ENCODE data around the gene CHORDC1. TPM values are rescaled to one million over a fixed set of nuclear protein-coding genes. Genes with fewer than 3 reads are reported as not detected.

Gene CHORDC1
- total and polyA plus RNA-seq, 9 donors, result 22.0 to 51.1 (median 30.5) TPM

DNA sequence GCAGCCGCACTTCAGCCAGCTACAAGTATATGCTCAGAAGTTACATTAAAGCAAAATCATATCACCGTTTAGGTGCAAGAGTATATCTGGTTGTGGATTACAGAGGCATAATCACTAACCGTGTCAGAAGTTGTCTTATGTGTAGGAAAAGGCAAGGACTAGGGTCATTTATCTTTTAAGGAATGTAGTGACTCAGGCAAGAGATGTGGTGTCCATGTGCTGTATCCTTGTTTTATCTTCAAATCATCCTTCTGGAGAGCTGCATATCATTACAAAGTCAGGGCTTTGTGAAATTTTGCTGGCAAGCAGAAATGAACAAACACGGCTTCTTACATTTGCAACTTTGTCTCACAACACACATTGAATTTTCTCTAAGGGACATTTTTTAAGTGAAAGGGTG lies 12.7 kb upstream of the CHORDC1 start:
- Histone ChIP-seq H3K4me1 (ENCODE audit: insufficient read depth) (no peaks in the 10 kb centered on the region), H3K27me3 (no peaks in the 10 kb centered on the region), H3K9me3 (no peaks in the 10 kb centered on the region), H3K27ac (no peak overlapping the region), H3K36me3 (no peaks in the 10 kb centered on the region), H3K4me3 (no peak overlapping the region)
- TF ChIP-seq EP300 (IDR thresholded peaks at IDR 0.05), result no peak
- TF ChIP-seq, protein P1, sequence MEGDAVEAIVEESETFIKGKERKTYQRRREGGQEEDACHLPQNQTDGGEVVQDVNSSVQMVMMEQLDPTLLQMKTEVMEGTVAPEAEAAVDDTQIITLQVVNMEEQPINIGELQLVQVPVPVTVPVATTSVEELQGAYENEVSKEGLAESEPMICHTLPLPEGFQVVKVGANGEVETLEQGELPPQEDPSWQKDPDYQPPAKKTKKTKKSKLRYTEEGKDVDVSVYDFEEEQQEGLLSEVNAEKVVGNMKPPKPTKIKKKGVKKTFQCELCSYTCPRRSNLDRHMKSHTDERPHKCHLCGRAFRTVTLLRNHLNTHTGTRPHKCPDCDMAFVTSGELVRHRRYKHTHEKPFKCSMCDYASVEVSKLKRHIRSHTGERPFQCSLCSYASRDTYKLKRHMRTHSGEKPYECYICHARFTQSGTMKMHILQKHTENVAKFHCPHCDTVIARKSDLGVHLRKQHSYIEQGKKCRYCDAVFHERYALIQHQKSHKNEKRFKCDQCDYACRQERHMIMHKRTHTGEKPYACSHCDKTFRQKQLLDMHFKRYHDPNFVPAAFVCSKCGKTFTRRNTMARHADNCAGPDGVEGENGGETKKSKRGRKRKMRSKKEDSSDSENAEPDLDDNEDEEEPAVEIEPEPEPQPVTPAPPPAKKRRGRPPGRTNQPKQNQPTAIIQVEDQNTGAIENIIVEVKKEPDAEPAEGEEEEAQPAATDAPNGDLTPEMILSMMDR (IDR thresholded peaks at IDR 0.05), result no peak
- no peak for DNase-seq
- intact Hi-C loops (cut with DNase I), result no loop called here
- 16 to 30% (median 23%) methylated on average over 4 of the region's 4 CpGs for WGBS, 3 donors

DNA sequence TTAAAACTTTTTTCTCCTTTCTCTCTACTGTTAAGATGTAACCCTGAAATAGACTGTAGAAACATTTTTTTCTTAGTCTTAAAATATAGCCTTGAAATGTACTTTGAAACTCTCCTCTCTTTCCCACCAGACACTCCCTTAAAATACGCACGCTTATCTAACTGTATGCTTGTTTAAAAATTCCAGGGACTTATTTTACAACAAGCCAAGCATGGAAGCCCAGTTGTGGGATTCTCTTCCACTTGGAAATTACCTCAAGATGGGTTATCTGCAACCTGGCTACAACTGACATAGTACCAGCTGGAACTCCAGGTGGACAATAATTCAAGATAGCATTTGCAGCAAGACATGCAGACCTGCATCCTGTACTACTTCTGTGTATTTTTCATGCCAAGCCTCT lies 12.1 kb upstream of the CHORDC1 start:
- H3K27ac ChIP-seq, result no peak overlapping the region
- H3K4me3 ChIP-seq, result no peak overlapping the region
- no peaks in the 10 kb centered on the region for H3K4me1 ChIP-seq (ENCODE audit: insufficient read depth)
- no peaks in the 10 kb centered on the region for H3K27me3 ChIP-seq
- 5 to 12% (median 8%) methylated on average over 2 of the region's 2 CpGs for WGBS, 3 donors
- intact Hi-C loops (cut with DNase I), result no loop called here
- no peaks in the 10 kb centered on the region for H3K9me3 ChIP-seq
- no peaks in the 10 kb centered on the region for H3K36me3 ChIP-seq
- no peak for DNase-seq
- no peak for TF ChIP-seq EP300 (IDR thresholded peaks at IDR 0.05)
- no peak for TF ChIP-seq POLR2A (IDR thresholded peaks at IDR 0.05)
- TF ChIP-seq, protein P1 (IDR thresholded peaks at IDR 0.05), result no peak

DNA sequence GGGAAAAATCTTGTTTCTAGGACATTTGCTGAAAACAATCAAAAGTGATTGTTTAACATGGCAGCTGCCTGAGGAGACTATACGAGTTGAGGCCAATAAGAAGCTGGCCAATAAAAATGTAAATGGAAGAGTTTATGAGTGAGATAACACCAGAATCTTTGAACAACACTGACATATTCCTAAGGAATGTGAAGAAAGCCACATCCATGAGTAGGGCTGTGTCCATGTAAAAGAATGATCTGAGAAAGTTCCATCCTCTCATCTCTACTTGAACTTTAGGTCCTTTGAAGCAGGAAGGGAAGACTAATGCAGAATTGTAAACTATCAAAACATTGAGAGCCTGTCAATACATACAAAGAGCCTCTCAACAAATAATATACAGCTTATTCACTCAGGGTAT lies 6.9 kb upstream of the CHORDC1 start:
- Histone ChIP-seq H3K27me3 (no peaks in the 10 kb centered on the region), H3K27ac (no peak overlapping the region), H3K9me3 (no peaks in the 10 kb centered on the region), H3K4me3 (no peak overlapping the region), H3K36me3 (no peaks in the 10 kb centered on the region), H3K4me1 (ENCODE audit: insufficient read depth) (no peaks in the 10 kb centered on the region)
- 89 to 90% (median 89%) methylated on average over 1 of the region's 1 CpG for WGBS, 3 donors
- DNase-seq, result no peak
- intact Hi-C loops (cut with DNase I), result no loop called here
- TF ChIP-seq POLR2A (IDR thresholded peaks at IDR 0.05), result no peak
- TF ChIP-seq, protein P1 (IDR thresholded peaks at IDR 0.05), result no peak
- TF ChIP-seq EP300 (IDR thresholded peaks at IDR 0.05), result no peak

DNA sequence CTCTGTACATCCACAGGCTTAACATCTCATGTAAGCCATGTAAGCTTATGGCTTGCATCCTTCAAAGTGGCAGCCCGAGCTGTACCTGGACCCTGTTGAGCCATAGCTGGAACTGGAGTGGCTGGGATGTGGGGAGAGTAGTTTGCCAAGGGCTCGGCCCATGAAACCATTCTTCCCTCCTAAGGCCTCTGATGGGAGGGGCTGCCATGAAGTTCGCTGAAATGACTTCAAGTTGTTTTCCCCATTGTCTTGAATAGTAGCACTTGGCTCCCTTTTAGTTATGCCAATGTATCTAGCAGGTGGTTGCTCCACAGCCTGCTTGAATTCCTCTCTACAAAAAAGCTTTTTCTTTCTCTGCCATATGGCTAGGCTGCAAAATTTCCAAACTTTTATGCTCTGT lies 5.2 kb upstream of the CHORDC1 start:
- TF ChIP-seq POLR2A (IDR thresholded peaks at IDR 0.05), result no peak
- TF ChIP-seq, protein P1 (IDR thresholded peaks at IDR 0.05), result no peak
- no peak for TF ChIP-seq EP300 (IDR thresholded peaks at IDR 0.05)
- H3K9me3 ChIP-seq, result no peaks in the 10 kb centered on the region
- intact Hi-C loops (cut with DNase I), result no loop called here

DNA sequence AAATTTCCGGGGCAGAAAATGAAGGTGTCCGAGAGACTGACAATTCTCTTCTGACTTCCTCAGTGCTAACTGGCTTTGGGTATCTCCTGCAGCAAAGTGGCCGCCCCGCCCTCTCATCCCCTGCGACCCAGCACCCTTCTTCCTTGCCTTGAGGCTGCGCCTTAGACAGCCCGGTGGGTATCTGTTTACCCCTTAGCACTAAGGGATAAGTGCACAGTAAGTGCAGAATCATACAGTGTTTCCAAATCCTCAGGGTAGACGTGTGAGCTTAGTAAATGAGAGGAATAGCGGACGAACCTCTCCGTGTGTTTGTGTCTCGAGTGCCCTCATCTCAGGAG lies 368 bp upstream of the CHORDC1 start:
- intact Hi-C loops (cut with DNase I), result no loop called here
- H3K27me3 ChIP-seq, result no peaks in the 10 kb centered on the region
- no peaks in the 10 kb centered on the region for H3K36me3 ChIP-seq
- WGBS, 3 donors, result 0 to 1% (median 0%) methylated on average over 12 of the region's 12 CpGs
- no peaks in the 10 kb centered on the region for H3K9me3 ChIP-seq
- TF ChIP-seq EP300 (IDR thresholded peaks at IDR 0.05) (no peak), POLR2A (IDR thresholded peaks at IDR 0.05) (no peak)
- TF ChIP-seq, protein P1 (IDR thresholded peaks at IDR 0.05), result no peak
- H3K4me3 ChIP-seq, result peak overlapping the region; percentile 86
- DNase-seq, result no peak
- H3K4me1 ChIP-seq (ENCODE audit: insufficient read depth), result peaks cover 3% of the 10 kb centered on the region
- peak overlapping the region; percentile 81 to 98 for H3K27ac ChIP-seq

More for the DNA sequence above, 5.2 kb upstream of the CHORDC1 start:
- Histone ChIP-seq H3K27me3 (no peaks in the 10 kb centered on the region), H3K4me1 (ENCODE audit: insufficient read depth) (no peaks in the 10 kb centered on the region), H3K27ac (no peak overlapping the region), H3K4me3 (no peak overlapping the region), H3K36me3 (no peaks in the 10 kb centered on the region)
- no peak for DNase-seq
- 94 to 97% (median 95%) methylated on average over 3 of the region's 3 CpGs for WGBS, 3 donors

All from ovary (tissue), 9 donors.